Sigmoid colon (tissue), 4 donors: ENCODE measurements around the gene IFIT1.

ENCODE experiments used
- POLR2A ChIP-seq, 2 donors: fragments of 450-650 bp; IDR thresholded peaks; one replicate each; pipeline ENCODE4 v1.6.1; 2016; ENCODE audit warnings: antibody characterized with exemption in 2 of 2, mild to moderate bottlenecking in 2 of 2, moderate library complexity in 2 of 2
- POLR2AphosphoS5 ChIP-seq, 4 donors: sonication (generic); formaldehyde crosslinking; IDR thresholded peaks; one replicate each; pipeline ENCODE4 v1.6.1; 2017; ENCODE audit warnings: antibody characterized with exemption in 4 of 4
- TF ChIP-seq, protein P1 (sequence below), 4 experiments: fragments of 450-650 bp in 3 of 4; fragments of 200-600 bp in 1 of 4; IDR thresholded peaks; one replicate each; pipeline ENCODE4 v1.5.1; 2016 to 2019; ENCODE audit warnings: antibody characterized with exemption in 4 of 4, mild to moderate bottlenecking in 3 of 4, moderate library complexity in 2 of 4

DNA sequence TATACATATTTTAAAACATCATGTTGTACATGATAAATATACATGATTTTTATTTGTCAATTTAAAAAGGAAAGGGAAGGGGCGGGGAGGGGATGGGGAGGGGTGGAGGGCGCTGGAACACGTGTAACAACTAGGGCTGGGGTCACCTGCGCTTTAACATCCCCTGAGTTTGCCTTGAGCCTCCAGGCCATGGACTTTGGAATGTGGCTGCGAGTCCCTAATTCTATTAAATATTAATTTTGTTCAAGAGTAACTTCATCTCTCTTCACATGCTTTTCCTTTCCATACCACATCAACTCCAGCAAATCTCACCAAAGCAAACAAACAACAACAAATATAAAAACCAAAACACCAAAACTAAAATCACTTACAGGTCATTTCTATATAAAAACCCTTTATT is 32.6 kb downstream of the IFIT1 start:
- TF ChIP-seq POLR2AphosphoS5 (IDR thresholded peaks at IDR 0.05) (no peak), POLR2A (IDR thresholded peaks at IDR 0.05) (no peak)
- TF ChIP-seq, protein P1, sequence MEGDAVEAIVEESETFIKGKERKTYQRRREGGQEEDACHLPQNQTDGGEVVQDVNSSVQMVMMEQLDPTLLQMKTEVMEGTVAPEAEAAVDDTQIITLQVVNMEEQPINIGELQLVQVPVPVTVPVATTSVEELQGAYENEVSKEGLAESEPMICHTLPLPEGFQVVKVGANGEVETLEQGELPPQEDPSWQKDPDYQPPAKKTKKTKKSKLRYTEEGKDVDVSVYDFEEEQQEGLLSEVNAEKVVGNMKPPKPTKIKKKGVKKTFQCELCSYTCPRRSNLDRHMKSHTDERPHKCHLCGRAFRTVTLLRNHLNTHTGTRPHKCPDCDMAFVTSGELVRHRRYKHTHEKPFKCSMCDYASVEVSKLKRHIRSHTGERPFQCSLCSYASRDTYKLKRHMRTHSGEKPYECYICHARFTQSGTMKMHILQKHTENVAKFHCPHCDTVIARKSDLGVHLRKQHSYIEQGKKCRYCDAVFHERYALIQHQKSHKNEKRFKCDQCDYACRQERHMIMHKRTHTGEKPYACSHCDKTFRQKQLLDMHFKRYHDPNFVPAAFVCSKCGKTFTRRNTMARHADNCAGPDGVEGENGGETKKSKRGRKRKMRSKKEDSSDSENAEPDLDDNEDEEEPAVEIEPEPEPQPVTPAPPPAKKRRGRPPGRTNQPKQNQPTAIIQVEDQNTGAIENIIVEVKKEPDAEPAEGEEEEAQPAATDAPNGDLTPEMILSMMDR (IDR thresholded peaks at IDR 0.05) = no peak
